GM12878 (cell line): ENCODE results near the gene ARHGAP15. TPM values are rescaled to one million over a fixed set of nuclear protein-coding genes. Genes with fewer than 3 reads are reported as not detected.

Experiments
- ATAC-seq: fragments of 200-7000 bp; cut with Tn5 transposase; 3 replicates; pipeline ENCODE4 v1.9.1; 2020; ENCODE audit warnings: mild to moderate bottlenecking, moderate library complexity
- BruUV-seq: library from RNA; stranded (reverse); fragments of 400-500 nt; replicated peaks from 2 replicates; lab custom pipeline; 2021; lab: Mats Ljungman, UMichigan
- CTCF ChIA-PET: fragments of 300-600 bp; sonication (Branson Sonifier 250); formaldehyde crosslinking; extraction: SDS; loops from one replicate; lab custom pipeline; 2021; ENCODE audit warnings: inconsistent platforms; lab: Yijun Ruan, JAX
- POLR2A ChIA-PET: fragments of 350-600 bp; formaldehyde crosslinking; extraction: SDS; loops from one replicate; lab custom pipeline; 2021; ENCODE audit warnings: inconsistent platforms; lab: Charles Lee
- RAD21 ChIA-PET: fragments of 300-600 bp; sonication (Branson Sonifier 250); formaldehyde crosslinking; loops from one replicate; lab custom pipeline; 2023; ENCODE audit warnings: antibody characterized with exemption; ENCODE audit not compliant: unreplicated experiment; lab: Charles Lee
- SMC1A ChIA-PET: fragments of 300-600 bp; sonication (Branson Sonifier 250); formaldehyde crosslinking; loops from one replicate; lab custom pipeline; 2023; ENCODE audit not compliant: unreplicated experiment, uncharacterized antibody; lab: Charles Lee
- DNase-seq: peaks from one replicate; pipeline ENCODE4 v3.0.0-alpha.2; 2011; ENCODE audit warnings: low read depth, low spot score
- FAIRE-seq: peaks from 3 replicates; lab custom pipeline; 2011; peaks lifted over from hg19 to GRCh38; lab: Jason Lieb, UNC
- H2AFZ ChIP-seq: 2 replicates; pipeline ENCODE4 v1.6.0; 2011; ENCODE audit warnings: low read depth, low read length, control low read depth; ENCODE audit not compliant: control insufficient read depth
- H3K27ac ChIP-seq: 2 replicates; pipeline ENCODE4 v1.5.1; 2011; ENCODE audit warnings: control low read depth; ENCODE audit not compliant: control insufficient read depth, insufficient read depth
- H3K27me3 ChIP-seq, 2 experiments: replicated peaks in 1 of 2; 2 replicates each; pipeline versions ENCODE4 v1.6.0 to v1.6.1; 2011; ENCODE audit warnings: low read length in 1 of 2; ENCODE audit not compliant: control insufficient read depth in 2 of 2, insufficient read depth in 2 of 2
- H3K36me3 ChIP-seq, 2 experiments: 2 replicates each; pipeline ENCODE4 v1.5.1; 2011; ENCODE audit warnings: low read length in 1 of 2; ENCODE audit not compliant: control insufficient read depth in 2 of 2, insufficient read depth in 2 of 2
- H3K4me1 ChIP-seq: 2 replicates; pipeline ENCODE4 v1.6.1; 2011; ENCODE audit warnings: mild to moderate bottlenecking, low read length, moderate library complexity, mixed read lengths; ENCODE audit not compliant: control insufficient read depth, insufficient read depth
- H3K4me2 ChIP-seq: 2 replicates; pipeline ENCODE4 v1.6.0; 2011; ENCODE audit warnings: control low read depth; ENCODE audit not compliant: control insufficient read depth, insufficient read depth
- H3K4me3 ChIP-seq: fragments of 200-600 bp; sonication (generic); 2 replicates; pipeline ENCODE4 v1.5.1; 2016
- H3K79me2 ChIP-seq: 2 replicates; pipeline ENCODE4 v1.6.0; 2011; ENCODE audit warnings: low read length; ENCODE audit not compliant: control insufficient read depth, insufficient read depth
- H3K9ac ChIP-seq: 2 replicates; pipeline ENCODE4 v1.8.0; 2011; ENCODE audit warnings: low read length, control low read depth, mixed read lengths; ENCODE audit not compliant: control insufficient read depth, insufficient read depth
- H3K9me3 ChIP-seq: replicated peaks from 3 replicates; pipeline ENCODE4 v1.5.1; 2011; ENCODE audit warnings: mild to moderate bottlenecking, low read length; ENCODE audit not compliant: control insufficient read depth, insufficient read depth
- H4K20me1 ChIP-seq: 2 replicates; pipeline ENCODE4 v1.6.0; 2011; ENCODE audit not compliant: control insufficient read depth, insufficient read depth
- ASH2L ChIP-seq: fragments of 300-600, 200-600 bp; sonication (generic); IDR thresholded peaks from 2 replicates; pipeline ENCODE4 v1.6.1; 2017; ENCODE audit warnings: low read depth, mild to moderate bottlenecking, borderline replicate concordance
- BCL3 ChIP-seq: IDR thresholded peaks from 2 replicates; pipeline ENCODE4 v1.6.1; 2011; ENCODE audit warnings: borderline replicate concordance, low read depth, mild to moderate bottlenecking, moderate library complexity, low read length; ENCODE audit not compliant: insufficient read depth, poor library complexity, severe bottlenecking
- CBFB ChIP-seq: IDR thresholded peaks from 2 replicates; pipeline ENCODE4 v1.6.1; 2016; ENCODE audit warnings: antibody characterized with exemption, low read depth
- CEBPZ ChIP-seq: fragments of 150-350 bp; IDR thresholded peaks from 2 replicates; pipeline ENCODE4 v1.6.1; 2016; ENCODE audit warnings: low read depth, low read length
- KAT2A ChIP-seq: conservative IDR thresholded peaks from 2 replicates; pipeline ENCODE4 v1.6.1; 2011; ENCODE audit warnings: low read depth, low read length; ENCODE audit not compliant: control insufficient read depth
- NFYB ChIP-seq: IDR thresholded peaks from 2 replicates; pipeline ENCODE4 v1.6.1; 2011; ENCODE audit warnings: low read depth, mild to moderate bottlenecking, low read length, improper control_type of control experiment, moderate library complexity; ENCODE audit not compliant: insufficient read depth
- POLR2AphosphoS2 ChIP-seq: IDR thresholded peaks from 2 replicates; pipeline ENCODE4 v1.6.1; 2011; ENCODE audit warnings: low read depth, mild to moderate bottlenecking, low read length, improper control_type of control experiment, moderate library complexity
- RAD21 ChIP-seq: IDR thresholded peaks from 2 replicates; pipeline ENCODE4 v1.6.1; 2011; ENCODE audit warnings: mild to moderate bottlenecking, low read depth, low read length, moderate library complexity; ENCODE audit not compliant: insufficient read depth
- REST ChIP-seq: IDR thresholded peaks from 2 replicates; pipeline ENCODE4 v1.6.1; 2012; ENCODE audit warnings: mild to moderate bottlenecking, low read depth, low read length
- SIX5 ChIP-seq: IDR thresholded peaks from 2 replicates; pipeline ENCODE4 v1.6.1; 2011; ENCODE audit warnings: mild to moderate bottlenecking, low read depth, low read length, moderate library complexity; ENCODE audit not compliant: severe bottlenecking
- SPI1 ChIP-seq: IDR thresholded peaks from 2 replicates; pipeline ENCODE4 v1.6.1; 2011; ENCODE audit warnings: low read depth, mild to moderate bottlenecking, low read length, moderate library complexity, borderline replicate concordance; ENCODE audit not compliant: insufficient read depth
- YY1 ChIP-seq: IDR thresholded peaks from 2 replicates; pipeline ENCODE4 v1.6.1; 2011; ENCODE audit warnings: low read depth, mild to moderate bottlenecking, low read length
- ZNF207 ChIP-seq: fragments of 450-650 bp; IDR thresholded peaks from 2 replicates; pipeline ENCODE4 v1.6.1; 2014; ENCODE audit warnings: antibody characterized with exemption, mild to moderate bottlenecking, borderline replicate concordance
- ZZZ3 ChIP-seq: IDR thresholded peaks from 2 replicates; pipeline ENCODE4 v1.6.1; 2011; ENCODE audit warnings: low read depth; ENCODE audit not compliant: control insufficient read depth, insufficient read length
- WGBS: methylation state at CpG from one replicate; pipeline ENCODE4 v1.1.6; 2016; ENCODE audit warnings: low lambda C conversion rate; ENCODE audit not compliant: insufficient replicate concordance, insufficient coverage; ENCODE audit errors: missing lambda C conversion rate; 5-methylcytosine and 5-hydroxymethylcytosine counted together
- in situ Hi-C: fragments of 300-500 bp; cut with MboI; formaldehyde crosslinking; loops from 9 replicates; pipeline ENCODE4 v1.14.3; 2018; ENCODE audit warnings: mixed read lengths
- intact Hi-C: fragments of 100-400 bp; cut with micrococcal nuclease; formaldehyde crosslinking; loops from one replicate; pipeline ENCODE4 v1.14.2; 2022; ENCODE audit not compliant: unreplicated experiment
- polyA plus RNA-seq, 11 experiments: library from polyadenylated mRNA; depleted of rRNA in 4 of 11; unstranded in 6 of 11; stranded (reverse) in 5 of 11; fragments of >200 nt; fragmentation: Nextera tagmentation in 4 of 11; fragmentation: Illumina TruSeq in 1 of 11; extraction: Ambion mirVana in 4 of 11; extraction: Trizol in 1 of 11; gene quantifications; 1 replicate in 1 of 11; 2 replicates in 10 of 11; pipeline versions ENCODE4 v1.2.1 to v1.2.3, GENCODE V29; 2011 to 2016; ENCODE audit warnings: inconsistent platforms in 2 of 11, missing spikeins in 2 of 11, low read depth in 1 of 11
- total RNA-seq, 4 experiments: library from RNA; depleted of rRNA in 3 of 4; stranded (reverse); fragments of >200 nt in 3 of 4; fragmentation: Illumina TruSeq in 1 of 4; extraction: Trizol in 1 of 4; gene quantifications; 2 replicates each; pipeline versions ENCODE4 v1.2.1 to v1.2.3, GENCODE V29; 2013 to 2021

Gene ARHGAP15
- total and polyA plus RNA-seq, 10 of the 15 experiments (the other 5 are each of a cell fraction or from before 2014, with no cell fraction given) = 38.0 to 92.6 (median 66.7) TPM

GRCh38 chr2:143551971-143552650 lies 422.9 kb downstream of the ARHGAP15 start (continued):
- TF ChIP-seq CEBPZ = no peak

GRCh38 chr2:143553261-143553660 lies 424.0 kb downstream of the ARHGAP15 start:
- CTCF ChIA-PET = no interaction called here
- no peak for FAIRE-seq
- no peaks in the 10 kb centered on the region for H3K27me3 ChIP-seq
- RAD21 ChIA-PET = no interaction called here
- SMC1A ChIA-PET = no interaction called here
- H3K4me1 ChIP-seq = no peaks in the 10 kb centered on the region
- no peak overlapping the region for H3K4me2 ChIP-seq
- intact Hi-C loops = no loop called here
- H3K36me3 ChIP-seq = peaks cover 0 to 3% of the 10 kb centered on the region in 2 experiments; a peak in 1 of 4 replicates
- no peaks in the 10 kb centered on the region for H3K79me2 ChIP-seq
- H3K27ac ChIP-seq = no peak overlapping the region
- in situ Hi-C loops = no loop called here
- 96% methylated on average over 3 of the region's 3 CpGs for WGBS
- H3K9ac ChIP-seq = no peak overlapping the region
- no peak overlapping the region for H3K4me3 ChIP-seq
- no peak overlapping the region for H2AFZ ChIP-seq
- H3K9me3 ChIP-seq = no peaks in the 10 kb centered on the region
- DNase-seq = no peak
- no TSS peak for BruUV-seq
- peak; percentile 53 for ATAC-seq
- no peaks in the 10 kb centered on the region for H4K20me1 ChIP-seq
- POLR2A ChIA-PET = no interaction called here
- no peak for TF ChIP-seq CBFB
- TF ChIP-seq YY1 = no peak
- no peak for TF ChIP-seq NFYB
- no peak for TF ChIP-seq KAT2A
- TF ChIP-seq SIX5 = no peak
- TF ChIP-seq REST = no peak
- no peak for TF ChIP-seq ASH2L
- TF ChIP-seq ZNF207 = no peak
- TF ChIP-seq RAD21 = no peak
- TF ChIP-seq POLR2AphosphoS2 = no peak
- TF ChIP-seq ZZZ3 = no peak
- no peak for TF ChIP-seq SPI1
- no peak for TF ChIP-seq BCL3
